OCI-LY7 (cell line): Measurements from ENCODE around the gene NMB. TPM values are rescaled to one million over a fixed set of nuclear protein-coding genes. Genes with fewer than 3 reads are reported as not detected.

Experiments used
- BruUV-seq: library from RNA; stranded (reverse); fragments of 400-500 nt; replicated peaks from 2 replicates; lab custom pipeline; 2021; lab: Mats Ljungman, UMichigan
- CTCF ChIA-PET: fragments of 300-600 bp; sonication (Branson Sonifier 250); formaldehyde crosslinking; loops from one replicate; lab custom pipeline; 2022; ENCODE audit warnings: antibody characterized with exemption; ENCODE audit not compliant: unreplicated experiment; lab: Charles Lee
- POLR2A ChIA-PET: fragments of 300-600 bp; sonication (Branson Sonifier 250); formaldehyde crosslinking; loops from one replicate; lab custom pipeline; 2022; ENCODE audit warnings: antibody characterized with exemption; lab: Charles Lee
- DNase-seq: peaks from one replicate; pipeline ENCODE4 v3.0.0-alpha.2; 2015; ENCODE audit warnings: low spot score
- H2AFZ ChIP-seq: fragments of 200-600 bp; sonication (generic), shearing (Covaris generic); 2 replicates; pipeline ENCODE4 v1.6.1; 2014; ENCODE audit warnings: mild to moderate bottlenecking, antibody characterized with exemption, low read length, moderate library complexity
- H3K27ac ChIP-seq: fragments of 200-600 bp; sonication (generic); 2 replicates; pipeline ENCODE4 v1.5.1; 2014; ENCODE audit warnings: mixed run types, low read depth, mild to moderate bottlenecking, moderate library complexity, low read length, inconsistent platforms; ENCODE audit not compliant: poor library complexity, severe bottlenecking
- H3K36me3 ChIP-seq: fragments of 200-600 bp; sonication (generic); 2 replicates; pipeline ENCODE4 v1.6.1; 2014; ENCODE audit warnings: mild to moderate bottlenecking, antibody characterized with exemption, low read length, moderate library complexity, mixed read lengths; ENCODE audit not compliant: insufficient read depth
- H3K4me1 ChIP-seq: fragments of 200-600 bp; sonication (generic); 2 replicates; pipeline ENCODE4 v1.5.1; 2014; ENCODE audit warnings: mild to moderate bottlenecking, low read length; ENCODE audit not compliant: insufficient read depth, poor library complexity, severe bottlenecking
- H3K4me2 ChIP-seq: fragments of 200-600 bp; sonication (generic); 2 replicates; pipeline ENCODE4 v1.6.1; 2014; ENCODE audit warnings: mild to moderate bottlenecking, low read length
- H3K4me3 ChIP-seq: fragments of 200-600 bp; sonication (generic); 2 replicates; pipeline ENCODE4 v1.5.1; 2014; ENCODE audit warnings: mild to moderate bottlenecking, low read depth, low read length; ENCODE audit not compliant: poor library complexity, severe bottlenecking
- H3K79me2 ChIP-seq: fragments of 200-600 bp; sonication (generic); 2 replicates; pipeline ENCODE4 v1.6.1; 2016; ENCODE audit warnings: low read depth, mild to moderate bottlenecking, low read length, moderate library complexity, mixed read lengths; ENCODE audit not compliant: insufficient read depth
- H3K9me2 ChIP-seq: fragments of 200-600 bp; sonication (generic); 2 replicates; pipeline ENCODE4 v1.6.1; 2016; ENCODE audit warnings: mild to moderate bottlenecking, low read length, mixed read lengths; ENCODE audit not compliant: insufficient read depth
- H3K9me3 ChIP-seq: fragments of 200-600 bp; sonication (generic); 2 replicates; pipeline ENCODE4 v1.6.1; 2014; ENCODE audit warnings: mild to moderate bottlenecking, mixed run types, low read length, mixed read lengths
- H4K20me1 ChIP-seq: fragments of 200-600 bp; sonication (generic); 2 replicates; pipeline ENCODE4 v1.6.1; 2014; ENCODE audit warnings: mild to moderate bottlenecking, antibody characterized with exemption, low read length, moderate library complexity, mixed read lengths; ENCODE audit not compliant: insufficient read depth
- CTCF ChIP-seq: fragments of 200-600 bp; sonication (generic); conservative IDR thresholded peaks from 2 replicates; pipeline ENCODE4 v1.5.1; 2014; ENCODE audit warnings: mild to moderate bottlenecking, antibody characterized with exemption, low read length, moderate library complexity, mixed read lengths
- EZH2phosphoT487 ChIP-seq: fragments of 200-600 bp; sonication (generic); IDR thresholded peaks from 2 replicates; pipeline ENCODE4 v1.6.1; 2018; ENCODE audit warnings: low read depth, borderline replicate concordance, mild to moderate bottlenecking, mixed run types, antibody characterized with exemption, low read length, moderate library complexity, mixed read lengths
- intact Hi-C: fragments of 100-400 bp; cut with micrococcal nuclease; formaldehyde crosslinking; loops from one replicate; pipeline ENCODE4 v1.10.0; 2022; ENCODE audit not compliant: unreplicated experiment
- total RNA-seq, 2 experiments: library from RNA; depleted of rRNA in 1 of 2; stranded (reverse); fragments of >200 nt in 1 of 2; shearing (Covaris generic) in 1 of 2; gene quantifications; 2 replicates each; pipeline ENCODE4 v1.2.3, GENCODE V29; 2014 to 2022

Gene NMB
- total RNA-seq, 2 experiments from 2014 or later: 8.7 to 10.3 TPM

GRCh38 chr15:84684092-84684491 is 26.1 kb upstream of the NMB start:
- intact Hi-C loops: no loop called here
- Histone ChIP-seq H3K27ac (no peak overlapping the region), H3K9me3 (no peaks in the 10 kb centered on the region), H3K4me2 (no peak overlapping the region), H3K9me2 (no peaks in the 10 kb centered on the region), H3K4me1 (peaks cover 7% of the 10 kb centered on the region), H4K20me1 (no peaks in the 10 kb centered on the region), H3K36me3 (peaks cover 96% of the 10 kb centered on the region), H3K4me3 (no peak overlapping the region), H3K79me2 (peaks cover 10% of the 10 kb centered on the region; the same call in 1 of the 2 replicates), H2AFZ (no peak overlapping the region)
- no peak for DNase-seq
- ChIA-PET CTCF (no interaction called here), POLR2A (interaction anchor here (0.6 kb wide), 1 partner anchor 14 kb away, joined by 3 read pairs; no protein-coding TSS in a partner anchor)
- TF ChIP-seq EZH2phosphoT487 (no peak), CTCF (no peak)
- no TSS peak for BruUV-seq

- POLR2A ChIA-PET: no interaction called here
- no peak overlapping the region for H3K27ac ChIP-seq
- intact Hi-C loops: no loop called here
- DNase-seq: no peak
- no peak overlapping the region for H2AFZ ChIP-seq
- H3K9me3 ChIP-seq: no peaks in the 10 kb centered on the region
- H3K36me3 ChIP-seq: peaks cover 93% of the 10 kb centered on the region
- H3K4me3 ChIP-seq: no peak overlapping the region
- H3K4me2 ChIP-seq: no peak overlapping the region
- peaks cover 7% of the 10 kb centered on the region for H3K4me1 ChIP-seq
- CTCF ChIA-PET: no interaction called here
- no peaks in the 10 kb centered on the region for H3K79me2 ChIP-seq
- no peaks in the 10 kb centered on the region for H3K9me2 ChIP-seq
- BruUV-seq: no TSS peak
- TF ChIP-seq EZH2phosphoT487 (no peak), CTCF (no peak)
- H4K20me1 ChIP-seq: no peaks in the 10 kb centered on the region
These were observed 23.8 kb upstream of the NMB start for GRCh38 chr15:84681831-84682230.

- H3K9me3 ChIP-seq: no peaks in the 10 kb centered on the region
- POLR2A ChIA-PET: interaction anchor here (0.6 to 1.1 kb wide), 6 partner anchors 11 to 1480 kb away, joined by 3 to 4 read pairs (median 3); no protein-coding TSS in a partner anchor
These were observed 13.2 kb upstream of the NMB start for GRCh38 chr15:84671211-84671610.

More at GRCh38 chr15:84671211-84671610, 13.2 kb upstream of the NMB start:
- no peaks in the 10 kb centered on the region for H4K20me1 ChIP-seq
- no peaks in the 10 kb centered on the region for H3K4me1 ChIP-seq
- no peak for DNase-seq
- no TSS peak for BruUV-seq
- CTCF ChIA-PET: no interaction called here
- no peak overlapping the region for H3K4me2 ChIP-seq
- H3K36me3 ChIP-seq: peaks cover 70% of the 10 kb centered on the region
- H3K9me2 ChIP-seq: no peaks in the 10 kb centered on the region
- no peak overlapping the region for H3K27ac ChIP-seq
- intact Hi-C loops: no loop called here
- TF ChIP-seq CTCF (no peak), EZH2phosphoT487 (no peak)
- H3K79me2 ChIP-seq: no peaks in the 10 kb centered on the region
- no peak overlapping the region for H2AFZ ChIP-seq
- H3K4me3 ChIP-seq: no peak overlapping the region
